WTC11 (cell line): ENCODE measurements around the gene PFKFB4. TPM values are rescaled to one million over a fixed set of nuclear protein-coding genes. Genes with fewer than 3 reads are reported as not detected.
A peak's percentile ranks its signal among the peaks of the same experiment; 100 is the strongest.

Source experiments
- ATAC-seq: fragments of 200-7000 bp; cut with Tn5 transposase; 2 replicates; pipeline ENCODE4 v1.10.0; 2021; ENCODE audit warnings: mild to moderate bottlenecking, moderate library complexity
- CTCF ChIA-PET: fragments of 300-600 bp; sonication (Branson Sonifier 250); formaldehyde crosslinking; loops from one replicate; lab custom pipeline; 2021; ENCODE audit warnings: antibody characterized with exemption; lab: Charles Lee
- POLR2A ChIA-PET: fragments of 350-600 bp; sonication (Branson Sonifier 250); formaldehyde crosslinking; loops from one replicate; lab custom pipeline; 2021; ENCODE audit warnings: antibody characterized with exemption; lab: Charles Lee
- DNase-seq: peaks from one replicate; pipeline ENCODE4 v3.0.0; 2021; ENCODE audit warnings: low spot score
- H3K27ac Mint-ChIP-seq: 2 replicates; pipeline ENCODE4 v1.8.0; 2021; ENCODE audit warnings: mixed read lengths
- H3K27me3 Mint-ChIP-seq: 2 replicates; pipeline ENCODE4 v1.8.0; 2021; ENCODE audit warnings: low read depth, mild to moderate bottlenecking, moderate library complexity, mixed read lengths
- H3K36me3 Mint-ChIP-seq: 2 replicates; pipeline ENCODE4 v1.8.0; 2021; ENCODE audit warnings: mixed read lengths
- H3K4me1 Mint-ChIP-seq: 2 replicates; pipeline ENCODE4 v1.8.0; 2022; ENCODE audit warnings: mixed read lengths
- H3K4me3 Mint-ChIP-seq: 2 replicates; pipeline ENCODE4 v1.8.0; 2021; ENCODE audit warnings: mild to moderate bottlenecking, moderate library complexity, mixed read lengths
- H3K9me3 Mint-ChIP-seq: 2 replicates; pipeline ENCODE4 v1.8.0; 2021; ENCODE audit warnings: mixed read lengths
- ELF4 ChIP-seq: sonication (generic); formaldehyde crosslinking; IDR thresholded peaks from 2 replicates; pipeline ENCODE4 v1.8.1; 2022; ENCODE audit warnings: low read depth, mild to moderate bottlenecking, moderate library complexity, missing genetic modification reagents
- FOXJ3 ChIP-seq: sonication (generic); formaldehyde crosslinking; IDR thresholded peaks from 2 replicates; pipeline ENCODE4 v1.9.0; 2021; ENCODE audit warnings: missing genetic modification reagents, mild to moderate bottlenecking, borderline replicate concordance
- FOXP1 ChIP-seq: sonication (generic); formaldehyde crosslinking; IDR thresholded peaks from 2 replicates; pipeline ENCODE4 v1.8.0; 2022; ENCODE audit warnings: missing genetic modification reagents, mild to moderate bottlenecking, moderate library complexity, borderline replicate concordance
- GRHL2 ChIP-seq: fragments of 250-450 bp; sonication (Bioruptor Pico); IDR thresholded peaks from 2 replicates; pipeline ENCODE4 v1.8.0; 2022; ENCODE audit warnings: mild to moderate bottlenecking, moderate library complexity; ENCODE audit not compliant: insufficient replicate concordance, severe bottlenecking
- JUN ChIP-seq: sonication (generic); formaldehyde crosslinking; IDR thresholded peaks from 2 replicates; pipeline ENCODE4 v1.8.0; 2023; ENCODE audit warnings: mild to moderate bottlenecking, missing genetic modification reagents
- NFE2L1 ChIP-seq: sonication (generic); formaldehyde crosslinking; IDR thresholded peaks from 2 replicates; pipeline ENCODE4 v1.8.1; 2023; ENCODE audit warnings: missing genetic modification reagents
- NFYB ChIP-seq: sonication (generic); formaldehyde crosslinking; conservative IDR thresholded peaks from 2 replicates; pipeline ENCODE4 v1.8.0; 2022; ENCODE audit warnings: low read depth, missing genetic modification reagents
- NR1H2 ChIP-seq: sonication (generic); formaldehyde crosslinking; IDR thresholded peaks from 2 replicates; pipeline ENCODE4 v1.9.0; 2021; ENCODE audit warnings: mild to moderate bottlenecking, moderate library complexity, missing genetic modification reagents
- RELA ChIP-seq: sonication (generic); formaldehyde crosslinking; IDR thresholded peaks from 2 replicates; pipeline ENCODE4 v1.8.1; 2022; ENCODE audit warnings: missing genetic modification reagents, mild to moderate bottlenecking, borderline replicate concordance
- ZBTB21 ChIP-seq: sonication (generic); formaldehyde crosslinking; IDR thresholded peaks from 2 replicates; pipeline ENCODE4 v1.8.1; 2023; ENCODE audit warnings: mild to moderate bottlenecking, missing genetic modification reagents, borderline replicate concordance
- ZNF121 ChIP-seq: sonication (generic); formaldehyde crosslinking; IDR thresholded peaks from 2 replicates; pipeline ENCODE4 v1.8.0; 2023; ENCODE audit warnings: missing genetic modification reagents
- ZNF232 ChIP-seq: sonication (generic); formaldehyde crosslinking; IDR thresholded peaks from 2 replicates; pipeline ENCODE4 v1.8.0; 2022; ENCODE audit warnings: mild to moderate bottlenecking, missing genetic modification reagents
- ZNF317 ChIP-seq: sonication (generic); formaldehyde crosslinking; IDR thresholded peaks from 2 replicates; pipeline ENCODE4 v1.8.1; 2023; ENCODE audit warnings: low read depth, mild to moderate bottlenecking, moderate library complexity, missing genetic modification reagents, borderline replicate concordance
- ZNF396 ChIP-seq: fragments of 250-450 bp; sonication (Bioruptor Pico); IDR thresholded peaks from 2 replicates; pipeline ENCODE4 v1.8.0; 2021; ENCODE audit warnings: mild to moderate bottlenecking, moderate library complexity, borderline replicate concordance
- ZNF416 ChIP-seq: fragments of 250-450 bp; sonication (Bioruptor Pico); IDR thresholded peaks from 2 replicates; pipeline ENCODE4 v1.9.0; 2021; ENCODE audit warnings: mild to moderate bottlenecking, inconsistent platforms
- ZNF423 ChIP-seq: fragments of 250-450 bp; sonication (Bioruptor Pico); IDR thresholded peaks from 2 replicates; pipeline ENCODE4 v2.1.2; 2022; ENCODE audit warnings: mild to moderate bottlenecking, moderate library complexity
- ZNF671 ChIP-seq: fragments of 250-450 bp; sonication (Bioruptor Pico); IDR thresholded peaks from 2 replicates; pipeline ENCODE4 v1.8.0; 2021; ENCODE audit warnings: mild to moderate bottlenecking
- total RNA-seq: library from RNA; stranded (reverse); gene quantifications from 3 replicates; pipeline ENCODE4 v1.2.3, GENCODE V29; 2021
- TF ChIP-seq, protein P1 (sequence below): fragments of 250-450 bp; sonication (Bioruptor Pico); IDR thresholded peaks from 2 replicates; pipeline ENCODE4 v1.9.0; 2021; ENCODE audit warnings: moderate library complexity, mild to moderate bottlenecking, inconsistent platforms, borderline replicate concordance
- TF ChIP-seq, protein P2 (sequence below): sonication (generic); formaldehyde crosslinking; IDR thresholded peaks from 2 replicates; pipeline ENCODE4 v1.8.0; 2022; ENCODE audit warnings: missing genetic modification reagents
- TF ChIP-seq, protein P3 (sequence below): sonication (generic); formaldehyde crosslinking; IDR thresholded peaks from 2 replicates; pipeline ENCODE4 v1.8.1; 2023; ENCODE audit warnings: mild to moderate bottlenecking, missing genetic modification reagents, moderate library complexity
- TF ChIP-seq, protein P4 (sequence below): sonication (generic); formaldehyde crosslinking; IDR thresholded peaks from 2 replicates; pipeline ENCODE4 v1.8.0; 2022; ENCODE audit warnings: mild to moderate bottlenecking, missing genetic modification reagents
- TF ChIP-seq, protein P5 (sequence below): sonication (generic); formaldehyde crosslinking; IDR thresholded peaks from 2 replicates; pipeline ENCODE4 v1.8.1; 2023; ENCODE audit warnings: mild to moderate bottlenecking, missing genetic modification reagents, moderate library complexity
- TF ChIP-seq, protein P6 (sequence below): fragments of 250-450 bp; sonication (Bioruptor Pico); IDR thresholded peaks from 2 replicates; pipeline ENCODE4 v1.9.0; 2021; ENCODE audit warnings: mild to moderate bottlenecking, borderline replicate concordance
- TF ChIP-seq, protein P7 (sequence below): sonication (generic); formaldehyde crosslinking; IDR thresholded peaks from 2 replicates; pipeline ENCODE4 v1.8.1; 2022; ENCODE audit warnings: mild to moderate bottlenecking, moderate library complexity, missing genetic modification reagents

Gene PFKFB4
- total RNA-seq, 1 experiment from 2014 or later, result 18.0 TPM

DNA sequence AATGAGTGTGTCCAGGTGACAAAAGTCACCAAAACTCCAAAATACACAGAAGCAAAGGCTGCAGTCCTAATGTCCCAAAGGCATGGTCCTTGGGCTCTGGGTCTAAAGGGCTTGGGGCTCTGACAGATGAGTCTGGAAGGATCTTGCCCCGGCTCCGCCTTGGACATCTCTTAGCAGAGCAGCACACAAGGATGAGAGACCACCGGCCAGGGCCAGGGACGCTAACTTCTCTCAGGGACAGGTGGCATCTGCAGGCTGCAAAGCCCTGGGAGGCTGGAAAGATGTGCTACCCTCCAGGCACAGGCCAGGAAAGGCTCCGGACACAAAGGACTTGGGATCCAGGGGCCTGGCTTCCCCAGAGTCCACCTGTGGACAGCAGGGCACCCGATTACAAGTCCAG is 38.5 kb downstream of the PFKFB4 start:
- H3K27me3 Mint-ChIP-seq, result no peaks in the 10 kb centered on the region
- H3K4me3 Mint-ChIP-seq, result no peak overlapping the region
- POLR2A ChIA-PET, result no interaction called here
- peaks cover 15% of the 10 kb centered on the region; the same call in 1 of the 2 replicates for H3K36me3 Mint-ChIP-seq
- TF ChIP-seq, protein P1, sequence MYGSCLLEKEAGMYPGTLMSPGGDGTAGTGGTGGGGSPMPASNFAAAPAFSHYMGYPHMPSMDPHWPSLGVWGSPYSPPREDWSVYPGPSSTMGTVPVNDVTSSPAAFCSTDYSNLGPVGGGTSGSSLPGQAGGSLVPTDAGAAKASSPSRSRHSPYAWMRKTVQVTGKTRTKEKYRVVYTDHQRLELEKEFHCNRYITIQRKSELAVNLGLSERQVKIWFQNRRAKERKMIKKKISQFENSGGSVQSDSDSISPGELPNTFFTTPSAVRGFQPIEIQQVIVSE (CRISPR knock-in tag), result no peak
- no peak for TF ChIP-seq FOXP1 (CRISPR knock-in tag)
- TF ChIP-seq NR1H2, result no peak
- TF ChIP-seq, protein P2, sequence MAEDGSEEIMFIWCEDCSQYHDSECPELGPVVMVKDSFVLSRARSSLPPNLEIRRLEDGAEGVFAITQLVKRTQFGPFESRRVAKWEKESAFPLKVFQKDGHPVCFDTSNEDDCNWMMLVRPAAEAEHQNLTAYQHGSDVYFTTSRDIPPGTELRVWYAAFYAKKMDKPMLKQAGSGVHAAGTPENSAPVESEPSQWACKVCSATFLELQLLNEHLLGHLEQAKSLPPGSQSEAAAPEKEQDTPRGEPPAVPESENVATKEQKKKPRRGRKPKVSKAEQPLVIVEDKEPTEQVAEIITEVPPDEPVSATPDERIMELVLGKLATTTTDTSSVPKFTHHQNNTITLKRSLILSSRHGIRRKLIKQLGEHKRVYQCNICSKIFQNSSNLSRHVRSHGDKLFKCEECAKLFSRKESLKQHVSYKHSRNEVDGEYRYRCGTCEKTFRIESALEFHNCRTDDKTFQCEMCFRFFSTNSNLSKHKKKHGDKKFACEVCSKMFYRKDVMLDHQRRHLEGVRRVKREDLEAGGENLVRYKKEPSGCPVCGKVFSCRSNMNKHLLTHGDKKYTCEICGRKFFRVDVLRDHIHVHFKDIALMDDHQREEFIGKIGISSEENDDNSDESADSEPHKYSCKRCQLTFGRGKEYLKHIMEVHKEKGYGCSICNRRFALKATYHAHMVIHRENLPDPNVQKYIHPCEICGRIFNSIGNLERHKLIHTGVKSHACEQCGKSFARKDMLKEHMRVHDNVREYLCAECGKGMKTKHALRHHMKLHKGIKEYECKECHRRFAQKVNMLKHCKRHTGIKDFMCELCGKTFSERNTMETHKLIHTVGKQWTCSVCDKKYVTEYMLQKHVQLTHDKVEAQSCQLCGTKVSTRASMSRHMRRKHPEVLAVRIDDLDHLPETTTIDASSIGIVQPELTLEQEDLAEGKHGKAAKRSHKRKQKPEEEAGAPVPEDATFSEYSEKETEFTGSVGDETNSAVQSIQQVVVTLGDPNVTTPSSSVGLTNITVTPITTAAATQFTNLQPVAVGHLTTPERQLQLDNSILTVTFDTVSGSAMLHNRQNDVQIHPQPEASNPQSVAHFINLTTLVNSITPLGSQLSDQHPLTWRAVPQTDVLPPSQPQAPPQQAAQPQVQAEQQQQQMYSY (CRISPR knock-in tag), result no peak
- TF ChIP-seq ZNF396 (CRISPR knock-in tag), result no peak
- TF ChIP-seq ZNF121 (CRISPR knock-in tag), result no peak
- TF ChIP-seq, protein P3, sequence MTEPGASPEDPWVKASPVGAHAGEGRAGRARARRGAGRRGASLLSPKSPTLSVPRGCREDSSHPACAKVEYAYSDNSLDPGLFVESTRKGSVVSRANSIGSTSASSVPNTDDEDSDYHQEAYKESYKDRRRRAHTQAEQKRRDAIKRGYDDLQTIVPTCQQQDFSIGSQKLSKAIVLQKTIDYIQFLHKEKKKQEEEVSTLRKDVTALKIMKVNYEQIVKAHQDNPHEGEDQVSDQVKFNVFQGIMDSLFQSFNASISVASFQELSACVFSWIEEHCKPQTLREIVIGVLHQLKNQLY (CRISPR knock-in tag), result no peak
- no peak for TF ChIP-seq ELF4 (CRISPR knock-in tag)
- TF ChIP-seq, protein P4, sequence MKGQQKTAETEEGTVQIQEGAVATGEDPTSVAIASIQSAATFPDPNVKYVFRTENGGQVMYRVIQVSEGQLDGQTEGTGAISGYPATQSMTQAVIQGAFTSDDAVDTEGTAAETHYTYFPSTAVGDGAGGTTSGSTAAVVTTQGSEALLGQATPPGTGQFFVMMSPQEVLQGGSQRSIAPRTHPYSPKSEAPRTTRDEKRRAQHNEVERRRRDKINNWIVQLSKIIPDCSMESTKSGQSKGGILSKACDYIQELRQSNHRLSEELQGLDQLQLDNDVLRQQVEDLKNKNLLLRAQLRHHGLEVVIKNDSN (CRISPR knock-in tag), result no peak
- TF ChIP-seq NFE2L1, result no peak
- no peak for TF ChIP-seq ZNF671 (CRISPR knock-in tag)
- TF ChIP-seq ZNF232 (CRISPR knock-in tag), result no peak
- TF ChIP-seq, protein P5, sequence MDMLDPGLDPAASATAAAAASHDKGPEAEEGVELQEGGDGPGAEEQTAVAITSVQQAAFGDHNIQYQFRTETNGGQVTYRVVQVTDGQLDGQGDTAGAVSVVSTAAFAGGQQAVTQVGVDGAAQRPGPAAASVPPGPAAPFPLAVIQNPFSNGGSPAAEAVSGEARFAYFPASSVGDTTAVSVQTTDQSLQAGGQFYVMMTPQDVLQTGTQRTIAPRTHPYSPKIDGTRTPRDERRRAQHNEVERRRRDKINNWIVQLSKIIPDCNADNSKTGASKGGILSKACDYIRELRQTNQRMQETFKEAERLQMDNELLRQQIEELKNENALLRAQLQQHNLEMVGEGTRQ (CRISPR knock-in tag), result no peak
- TF ChIP-seq GRHL2 (CRISPR knock-in tag), result no peak
- TF ChIP-seq JUN (CRISPR knock-in tag), result no peak
- no peak for TF ChIP-seq NFYB (CRISPR knock-in tag)
- no peak for TF ChIP-seq ZNF423 (CRISPR knock-in tag)
- TF ChIP-seq, all 79 proteins: peak for 0
- no peaks in the 10 kb centered on the region for H3K9me3 Mint-ChIP-seq
- DNase-seq (no peak), ATAC-seq (no peak)
- CTCF ChIA-PET, result interaction anchor here (1.5 kb wide), 1 partner anchor 31 kb away, joined by 3 read pairs; no protein-coding TSS in a partner anchor
- 0 out of 2 replicates have a peak overlapping the region, but pooled peaks have one; percentile 41 for H3K27ac Mint-ChIP-seq
- no peaks in the 10 kb centered on the region for H3K4me1 Mint-ChIP-seq

DNA sequence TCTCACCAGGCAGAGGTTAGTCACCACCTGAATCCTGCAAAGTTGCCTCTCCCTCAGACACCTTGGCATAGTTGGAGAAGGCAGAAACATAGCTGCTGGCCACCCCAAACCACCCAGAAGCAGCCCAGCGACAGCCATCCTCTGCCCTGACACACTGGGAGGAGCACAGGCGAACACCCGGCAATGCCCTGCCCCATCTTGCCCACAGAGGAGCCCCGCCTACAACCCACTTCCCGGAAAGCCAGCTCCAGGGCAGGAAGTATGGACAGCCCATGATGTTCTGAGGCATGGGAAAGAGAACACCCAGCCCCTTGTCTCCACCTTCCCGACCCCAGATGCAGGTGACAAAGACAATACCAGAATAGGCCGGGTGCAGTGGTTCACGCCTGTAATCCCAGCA is 40.0 kb downstream of the PFKFB4 start:
- ATAC-seq (no peak), DNase-seq (no peak)
- H3K9me3 Mint-ChIP-seq, result no peaks in the 10 kb centered on the region
- CTCF ChIA-PET, result interaction anchor here (0.5 to 1.5 kb wide), 4 partner anchors 33 to 430 kb away, joined by 3 read pairs; no protein-coding TSS in a partner anchor
- H3K36me3 Mint-ChIP-seq, result peaks cover 10% of the 10 kb centered on the region; the same call in 1 of the 2 replicates
- no peaks in the 10 kb centered on the region for H3K4me1 Mint-ChIP-seq
- no peaks in the 10 kb centered on the region for H3K27me3 Mint-ChIP-seq
- no peak overlapping the region for H3K4me3 Mint-ChIP-seq
- no peak overlapping the region for H3K27ac Mint-ChIP-seq
- POLR2A ChIA-PET, result no interaction called here
- TF ChIP-seq, protein P6, sequence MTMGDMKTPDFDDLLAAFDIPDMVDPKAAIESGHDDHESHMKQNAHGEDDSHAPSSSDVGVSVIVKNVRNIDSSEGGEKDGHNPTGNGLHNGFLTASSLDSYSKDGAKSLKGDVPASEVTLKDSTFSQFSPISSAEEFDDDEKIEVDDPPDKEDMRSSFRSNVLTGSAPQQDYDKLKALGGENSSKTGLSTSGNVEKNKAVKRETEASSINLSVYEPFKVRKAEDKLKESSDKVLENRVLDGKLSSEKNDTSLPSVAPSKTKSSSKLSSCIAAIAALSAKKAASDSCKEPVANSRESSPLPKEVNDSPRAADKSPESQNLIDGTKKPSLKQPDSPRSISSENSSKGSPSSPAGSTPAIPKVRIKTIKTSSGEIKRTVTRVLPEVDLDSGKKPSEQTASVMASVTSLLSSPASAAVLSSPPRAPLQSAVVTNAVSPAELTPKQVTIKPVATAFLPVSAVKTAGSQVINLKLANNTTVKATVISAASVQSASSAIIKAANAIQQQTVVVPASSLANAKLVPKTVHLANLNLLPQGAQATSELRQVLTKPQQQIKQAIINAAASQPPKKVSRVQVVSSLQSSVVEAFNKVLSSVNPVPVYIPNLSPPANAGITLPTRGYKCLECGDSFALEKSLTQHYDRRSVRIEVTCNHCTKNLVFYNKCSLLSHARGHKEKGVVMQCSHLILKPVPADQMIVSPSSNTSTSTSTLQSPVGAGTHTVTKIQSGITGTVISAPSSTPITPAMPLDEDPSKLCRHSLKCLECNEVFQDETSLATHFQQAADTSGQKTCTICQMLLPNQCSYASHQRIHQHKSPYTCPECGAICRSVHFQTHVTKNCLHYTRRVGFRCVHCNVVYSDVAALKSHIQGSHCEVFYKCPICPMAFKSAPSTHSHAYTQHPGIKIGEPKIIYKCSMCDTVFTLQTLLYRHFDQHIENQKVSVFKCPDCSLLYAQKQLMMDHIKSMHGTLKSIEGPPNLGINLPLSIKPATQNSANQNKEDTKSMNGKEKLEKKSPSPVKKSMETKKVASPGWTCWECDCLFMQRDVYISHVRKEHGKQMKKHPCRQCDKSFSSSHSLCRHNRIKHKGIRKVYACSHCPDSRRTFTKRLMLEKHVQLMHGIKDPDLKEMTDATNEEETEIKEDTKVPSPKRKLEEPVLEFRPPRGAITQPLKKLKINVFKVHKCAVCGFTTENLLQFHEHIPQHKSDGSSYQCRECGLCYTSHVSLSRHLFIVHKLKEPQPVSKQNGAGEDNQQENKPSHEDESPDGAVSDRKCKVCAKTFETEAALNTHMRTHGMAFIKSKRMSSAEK (CRISPR knock-in tag), result no peak
- TF ChIP-seq NR1H2 (no peak), ZNF317 (CRISPR knock-in tag) (no peak), RELA (CRISPR knock-in tag) (no peak), ZBTB21 (CRISPR knock-in tag) (no peak), ZNF416 (CRISPR knock-in tag) (no peak), ZNF396 (CRISPR knock-in tag) (no peak), FOXJ3 (no peak)
- TF ChIP-seq, protein P7, sequence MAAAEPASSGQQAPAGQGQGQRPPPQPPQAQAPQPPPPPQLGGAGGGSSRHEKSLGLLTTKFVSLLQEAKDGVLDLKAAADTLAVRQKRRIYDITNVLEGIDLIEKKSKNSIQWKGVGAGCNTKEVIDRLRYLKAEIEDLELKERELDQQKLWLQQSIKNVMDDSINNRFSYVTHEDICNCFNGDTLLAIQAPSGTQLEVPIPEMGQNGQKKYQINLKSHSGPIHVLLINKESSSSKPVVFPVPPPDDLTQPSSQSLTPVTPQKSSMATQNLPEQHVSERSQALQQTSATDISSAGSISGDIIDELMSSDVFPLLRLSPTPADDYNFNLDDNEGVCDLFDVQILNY, result no peak
